ENCODE results near the gene SH3TC1. TPM values are rescaled to one million over a fixed set of nuclear protein-coding genes. Genes with fewer than 3 reads are reported as not detected.

SH3TC1 gene
- total and polyA plus RNA-seq, 12 donors = 1.5 to 58.7 (median 22.0) TPM

GRCh38 chr4:8234715-8235114 is 35.6 kb downstream of the SH3TC1 start:
- intact Hi-C loops (cut with DNase I) = no loop called here
- Histone ChIP-seq H3K27ac (no peak overlapping the region), H3K4me3 (no peak overlapping the region), H3K27me3 (no peaks in the 10 kb centered on the region), H3K4me1 (replicated peaks in 1 of 2) (no peaks in the 10 kb centered on the region), H3K36me3 (replicated peaks in 1 of 2) (peaks cover 0 to 40% of the 10 kb centered on the region in 2 donors), H3K9me3 (replicated peaks in 1 of 3) (no peaks in the 10 kb centered on the region)
- no peak for TF ChIP-seq POLR2A (IDR thresholded peaks at IDR 0.05)
- TF ChIP-seq CTCF (IDR thresholded peaks at IDR 0.05) = no peak
- no peak for DNase-seq
- WGBS, 4 donors = 97 to 100% (median 100%) methylated on average over 1 of the region's 1 CpG

GRCh38 chr4:8235224-8235623 is 36.1 kb downstream of the SH3TC1 start:
- no peak overlapping the region for H3K4me3 ChIP-seq
- DNase-seq = no peak
- no peaks in the 10 kb centered on the region for H3K27me3 ChIP-seq
- H3K36me3 ChIP-seq (replicated peaks in 1 of 2) = peaks cover 0 to 40% of the 10 kb centered on the region in 2 donors
- no peaks in the 10 kb centered on the region for H3K4me1 ChIP-seq (replicated peaks in 1 of 2)
- no peak overlapping the region for H3K27ac ChIP-seq
- intact Hi-C loops (cut with DNase I) = no loop called here
- no peaks in the 10 kb centered on the region for H3K9me3 ChIP-seq (replicated peaks in 1 of 3)
- TF ChIP-seq CTCF (IDR thresholded peaks at IDR 0.05) (no peak), POLR2A (IDR thresholded peaks at IDR 0.05) (no peak)
- 83 to 100% (median 85%) methylated on average over 8 to 13 of the region's 13 CpGs for WGBS, 4 donors

- Histone ChIP-seq H3K27ac (no peak overlapping the region), H3K4me1 (replicated peaks in 1 of 2) (no peaks in the 10 kb centered on the region), H3K27me3 (no peaks in the 10 kb centered on the region), H3K4me3 (no peak overlapping the region), H3K9me3 (replicated peaks in 1 of 3) (no peaks in the 10 kb centered on the region), H3K36me3 (replicated peaks in 1 of 2) (peaks cover 0 to 40% of the 10 kb centered on the region in 2 donors)
- intact Hi-C loops (cut with DNase I) = no loop called here
- TF ChIP-seq CTCF (IDR thresholded peaks at IDR 0.05) (no peak), POLR2A (IDR thresholded peaks at IDR 0.05) (no peak)
- DNase-seq = no peak
- 87 to 93% (median 92%) methylated on average over 4 to 12 of the region's 12 CpGs for WGBS, 4 donors
These were observed 36.6 kb downstream of the SH3TC1 start for GRCh38 chr4:8235686-8236085.

- H3K4me1 ChIP-seq (replicated peaks in 1 of 2) = no peaks in the 10 kb centered on the region
- 73 to 88% (median 79%) methylated on average over 7 to 24 of the region's 24 CpGs for WGBS, 4 donors
- no peak overlapping the region for H3K27ac ChIP-seq
- TF ChIP-seq CTCF (IDR thresholded peaks at IDR 0.05) (no peak), POLR2A (IDR thresholded peaks at IDR 0.05) (no peak)
- H3K27me3 ChIP-seq = no peaks in the 10 kb centered on the region
- intact Hi-C loops (cut with DNase I) = no loop called here
- H3K36me3 ChIP-seq (replicated peaks in 1 of 2) = peaks cover 0 to 40% of the 10 kb centered on the region in 2 donors
- no peaks in the 10 kb centered on the region for H3K9me3 ChIP-seq (replicated peaks in 1 of 3)
- no peak overlapping the region for H3K4me3 ChIP-seq
- no peak for DNase-seq
These were observed 37.2 kb downstream of the SH3TC1 start for GRCh38 chr4:8236106-8236919.

Data from adrenal gland (tissue), 12 donors.